MM.1S (cell line): Measurements from ENCODE around the gene OOSP1.

Experiments
- EZH2 ChIP-seq: fragments of 300-600 bp; sonication (generic); optimal IDR thresholded peaks from 2 replicates; pipeline ENCODE3; 2017; ENCODE audit warnings: low read depth, mild to moderate bottlenecking, antibody characterized with exemption, low read length, mixed read lengths
- EZH2phosphoT487 ChIP-seq: fragments of 300-600 bp; sonication (generic); IDR thresholded peaks from 2 replicates; pipeline ENCODE4 v1.6.1; 2018; ENCODE audit warnings: antibody characterized with exemption, low read length
- TF ChIP-seq, protein P1 (sequence below): fragments of 300-600 bp; sonication (generic); IDR thresholded peaks from 2 replicates; pipeline ENCODE4 v1.5.1; 2016; ENCODE audit warnings: antibody characterized with exemption, low read length, mixed read lengths

GRCh38 chr11:59898046-59898445 is 40.2 kb upstream of the OOSP1 start:
- TF ChIP-seq, protein P1, sequence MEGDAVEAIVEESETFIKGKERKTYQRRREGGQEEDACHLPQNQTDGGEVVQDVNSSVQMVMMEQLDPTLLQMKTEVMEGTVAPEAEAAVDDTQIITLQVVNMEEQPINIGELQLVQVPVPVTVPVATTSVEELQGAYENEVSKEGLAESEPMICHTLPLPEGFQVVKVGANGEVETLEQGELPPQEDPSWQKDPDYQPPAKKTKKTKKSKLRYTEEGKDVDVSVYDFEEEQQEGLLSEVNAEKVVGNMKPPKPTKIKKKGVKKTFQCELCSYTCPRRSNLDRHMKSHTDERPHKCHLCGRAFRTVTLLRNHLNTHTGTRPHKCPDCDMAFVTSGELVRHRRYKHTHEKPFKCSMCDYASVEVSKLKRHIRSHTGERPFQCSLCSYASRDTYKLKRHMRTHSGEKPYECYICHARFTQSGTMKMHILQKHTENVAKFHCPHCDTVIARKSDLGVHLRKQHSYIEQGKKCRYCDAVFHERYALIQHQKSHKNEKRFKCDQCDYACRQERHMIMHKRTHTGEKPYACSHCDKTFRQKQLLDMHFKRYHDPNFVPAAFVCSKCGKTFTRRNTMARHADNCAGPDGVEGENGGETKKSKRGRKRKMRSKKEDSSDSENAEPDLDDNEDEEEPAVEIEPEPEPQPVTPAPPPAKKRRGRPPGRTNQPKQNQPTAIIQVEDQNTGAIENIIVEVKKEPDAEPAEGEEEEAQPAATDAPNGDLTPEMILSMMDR = no peak
- no peak for TF ChIP-seq EZH2
- TF ChIP-seq EZH2phosphoT487 = no peak
